HG03521 (cell line): ENCODE results near the gene MAGEC1.
"Not testable (repeated sequence)": the region's sequence is repeated elsewhere in the genome, so short reads cannot be mapped to it uniquely, and the experiment has no call there.

Source experiments
- ATAC-seq: cut with Tn5 transposase; IDR thresholded peaks from one replicate; pipeline ENCODE4 v1.9.1; 2021; ENCODE audit warnings: mild to moderate bottlenecking, moderate library complexity; ENCODE audit not compliant: unreplicated experiment

Gene MAGEC1, protein sequence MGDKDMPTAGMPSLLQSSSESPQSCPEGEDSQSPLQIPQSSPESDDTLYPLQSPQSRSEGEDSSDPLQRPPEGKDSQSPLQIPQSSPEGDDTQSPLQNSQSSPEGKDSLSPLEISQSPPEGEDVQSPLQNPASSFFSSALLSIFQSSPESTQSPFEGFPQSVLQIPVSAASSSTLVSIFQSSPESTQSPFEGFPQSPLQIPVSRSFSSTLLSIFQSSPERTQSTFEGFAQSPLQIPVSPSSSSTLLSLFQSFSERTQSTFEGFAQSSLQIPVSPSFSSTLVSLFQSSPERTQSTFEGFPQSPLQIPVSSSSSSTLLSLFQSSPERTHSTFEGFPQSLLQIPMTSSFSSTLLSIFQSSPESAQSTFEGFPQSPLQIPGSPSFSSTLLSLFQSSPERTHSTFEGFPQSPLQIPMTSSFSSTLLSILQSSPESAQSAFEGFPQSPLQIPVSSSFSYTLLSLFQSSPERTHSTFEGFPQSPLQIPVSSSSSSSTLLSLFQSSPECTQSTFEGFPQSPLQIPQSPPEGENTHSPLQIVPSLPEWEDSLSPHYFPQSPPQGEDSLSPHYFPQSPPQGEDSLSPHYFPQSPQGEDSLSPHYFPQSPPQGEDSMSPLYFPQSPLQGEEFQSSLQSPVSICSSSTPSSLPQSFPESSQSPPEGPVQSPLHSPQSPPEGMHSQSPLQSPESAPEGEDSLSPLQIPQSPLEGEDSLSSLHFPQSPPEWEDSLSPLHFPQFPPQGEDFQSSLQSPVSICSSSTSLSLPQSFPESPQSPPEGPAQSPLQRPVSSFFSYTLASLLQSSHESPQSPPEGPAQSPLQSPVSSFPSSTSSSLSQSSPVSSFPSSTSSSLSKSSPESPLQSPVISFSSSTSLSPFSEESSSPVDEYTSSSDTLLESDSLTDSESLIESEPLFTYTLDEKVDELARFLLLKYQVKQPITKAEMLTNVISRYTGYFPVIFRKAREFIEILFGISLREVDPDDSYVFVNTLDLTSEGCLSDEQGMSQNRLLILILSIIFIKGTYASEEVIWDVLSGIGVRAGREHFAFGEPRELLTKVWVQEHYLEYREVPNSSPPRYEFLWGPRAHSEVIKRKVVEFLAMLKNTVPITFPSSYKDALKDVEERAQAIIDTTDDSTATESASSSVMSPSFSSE

DNA sequence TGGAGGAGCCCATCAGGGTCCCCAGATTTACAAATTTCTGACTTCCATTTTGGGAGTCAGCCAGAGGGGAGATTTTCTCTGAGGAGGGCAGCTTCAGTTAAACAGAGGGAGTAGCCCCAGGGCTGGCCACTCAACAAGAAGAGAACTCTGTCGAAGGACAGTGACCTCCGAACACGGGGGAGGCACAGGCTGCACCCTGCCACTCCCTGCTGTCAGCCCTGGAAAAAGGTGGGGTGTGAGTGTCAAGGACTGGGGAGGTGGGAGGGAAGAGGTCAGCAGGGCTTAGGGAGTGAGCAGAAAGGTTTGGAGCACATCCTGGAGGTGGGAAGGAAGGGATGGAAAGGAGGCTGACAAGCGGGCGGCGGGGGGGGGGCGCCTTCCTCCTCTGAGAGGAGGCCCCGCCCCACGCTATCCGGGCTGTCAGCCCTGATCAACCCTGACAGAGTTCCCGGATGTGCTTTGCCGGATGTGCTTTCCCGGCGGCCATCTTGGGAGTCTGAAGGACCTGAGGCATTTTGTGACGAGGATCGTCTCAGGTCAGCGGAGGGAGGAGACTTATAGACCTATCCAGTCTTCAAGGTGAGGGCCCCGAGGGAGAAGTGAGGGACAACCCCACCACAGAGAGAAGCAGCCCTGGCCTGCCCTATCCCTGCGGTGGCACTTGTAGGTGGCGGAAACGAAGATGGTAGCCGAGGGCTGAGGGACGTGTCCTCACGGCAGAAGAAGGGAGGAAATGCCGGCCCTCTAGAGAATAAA is at the start of gene MAGEC1:
Gene MAGEC1 (plus strand): TSS at position 495 of the 756 bp plus-strand sequence. CDS start 1,179 bp downstream, outside the sequence.
- ATAC-seq, result no peak

DNA sequence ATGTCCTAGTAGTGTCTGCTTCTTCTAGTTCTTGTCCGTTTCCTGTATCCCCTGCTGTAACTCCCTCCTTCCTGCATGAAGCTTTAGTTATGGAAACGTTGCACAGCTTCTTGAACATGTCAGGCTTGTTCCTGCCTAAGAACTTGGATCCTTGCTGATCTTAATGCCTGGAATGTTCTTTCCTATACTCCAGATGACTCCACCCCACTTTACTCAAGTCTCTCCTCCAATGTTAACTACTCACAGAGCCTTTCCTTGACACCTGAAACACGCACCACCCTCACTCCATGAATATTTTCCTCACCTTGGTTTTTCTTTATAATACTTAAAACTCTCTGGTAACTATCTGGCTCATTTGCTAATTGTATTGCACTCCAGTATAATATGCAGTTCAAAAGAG is 46.2 kb upstream of the MAGEC1 start:
- no peak for ATAC-seq

DNA sequence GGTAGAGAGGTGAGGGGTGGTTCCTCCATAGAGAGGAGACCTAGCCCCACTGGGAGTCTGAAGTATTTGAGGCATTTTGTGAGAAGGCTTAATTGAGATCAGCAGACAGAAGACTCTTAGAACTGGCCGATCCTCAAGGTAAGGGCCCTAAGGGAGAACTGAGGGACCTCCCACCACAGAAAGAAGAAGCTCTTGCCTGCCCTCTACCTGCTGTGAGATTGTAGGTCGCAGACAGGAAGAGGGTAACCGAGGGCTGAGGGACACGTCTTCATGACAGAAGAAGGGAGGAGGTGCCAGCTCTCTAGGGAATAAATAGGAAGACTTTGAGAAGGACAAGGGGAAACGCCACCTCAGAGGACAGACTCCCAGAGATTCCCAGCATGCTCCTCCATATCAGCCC is 24.1 kb upstream of the MAGEC1 start:
- ATAC-seq, result no peak

DNA sequence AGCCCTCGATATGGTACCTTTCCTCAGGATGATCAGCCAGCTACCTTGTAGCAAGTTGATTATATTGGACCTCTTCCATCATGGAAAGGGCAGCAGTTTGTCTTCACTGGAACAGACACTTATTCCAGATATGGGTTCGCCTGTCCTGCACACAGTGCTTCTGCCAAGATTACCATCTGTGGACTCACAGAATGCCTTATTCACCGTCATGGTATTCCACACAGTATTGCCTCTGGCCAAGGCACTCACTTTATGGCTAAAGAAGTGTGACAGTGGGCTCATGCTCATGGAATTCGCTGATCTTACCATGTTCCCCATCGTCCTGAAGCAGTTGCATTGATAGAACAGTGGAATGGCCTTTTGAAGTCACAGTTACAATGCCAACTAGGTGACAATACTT is 14.9 kb upstream of the MAGEC1 start:
- not testable (repeated sequence) for ATAC-seq

DNA sequence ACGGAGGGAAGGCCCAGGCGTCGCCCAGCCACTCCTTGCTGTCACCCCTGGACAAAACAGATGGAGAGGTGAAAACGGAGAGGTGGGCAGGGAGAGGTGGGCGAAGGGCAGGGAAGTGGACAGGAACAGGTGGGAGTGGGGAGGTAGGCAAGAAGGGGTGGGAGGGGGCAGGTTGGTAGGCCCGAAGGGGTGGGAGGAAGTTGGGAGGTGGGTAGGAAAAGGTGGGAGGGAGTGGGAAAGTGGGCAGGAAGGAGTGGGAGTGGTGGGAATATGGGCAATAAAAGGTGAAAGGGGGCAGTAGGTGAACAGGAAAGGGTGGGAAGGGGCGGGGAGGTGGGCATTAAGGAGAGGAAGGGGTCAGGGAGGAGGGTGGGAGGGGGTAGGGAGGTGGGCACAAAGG is 9.0 kb upstream of the MAGEC1 start:
- no peak for ATAC-seq

DNA sequence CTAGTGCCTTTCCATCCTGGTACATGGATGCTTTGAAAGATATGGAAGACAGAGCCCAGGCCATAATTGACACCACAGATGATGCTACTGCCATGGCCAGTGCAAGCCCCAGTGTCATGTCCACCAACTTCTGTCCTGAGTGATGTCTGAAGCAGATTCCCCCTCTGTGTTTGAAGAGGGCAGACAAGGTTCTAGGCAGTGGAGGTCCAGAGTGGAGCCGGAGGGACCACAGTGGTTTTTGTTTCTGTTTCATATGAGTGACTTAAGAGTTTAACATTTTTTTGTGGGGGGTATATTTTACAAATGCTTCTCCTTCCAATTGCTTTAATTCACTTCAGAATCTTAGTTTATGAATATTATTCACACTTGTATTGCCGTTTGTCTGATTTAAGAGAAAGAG is 6.0 kb upstream of the MAGEC1 start:
- ATAC-seq, result no peak

DNA sequence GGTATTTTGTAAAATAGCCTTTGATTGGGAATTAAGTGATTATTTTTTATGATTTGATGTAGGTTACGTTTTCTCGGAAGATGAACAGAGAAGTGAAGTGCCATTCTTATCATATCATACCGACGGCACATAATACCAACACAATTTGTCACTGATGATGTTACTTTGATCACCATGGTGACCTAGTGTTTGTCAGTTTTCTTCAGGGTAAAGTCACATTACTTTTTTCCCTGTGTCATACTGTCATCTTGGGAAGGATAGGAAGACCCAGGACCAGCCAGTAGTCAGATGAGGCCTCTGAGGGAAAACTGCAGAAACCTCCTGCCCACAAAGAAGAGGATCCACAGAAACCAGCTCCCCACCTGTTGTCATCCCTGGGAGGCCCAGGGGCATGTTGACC is 1.3 kb upstream of the MAGEC1 start:
- no peak for ATAC-seq

DNA sequence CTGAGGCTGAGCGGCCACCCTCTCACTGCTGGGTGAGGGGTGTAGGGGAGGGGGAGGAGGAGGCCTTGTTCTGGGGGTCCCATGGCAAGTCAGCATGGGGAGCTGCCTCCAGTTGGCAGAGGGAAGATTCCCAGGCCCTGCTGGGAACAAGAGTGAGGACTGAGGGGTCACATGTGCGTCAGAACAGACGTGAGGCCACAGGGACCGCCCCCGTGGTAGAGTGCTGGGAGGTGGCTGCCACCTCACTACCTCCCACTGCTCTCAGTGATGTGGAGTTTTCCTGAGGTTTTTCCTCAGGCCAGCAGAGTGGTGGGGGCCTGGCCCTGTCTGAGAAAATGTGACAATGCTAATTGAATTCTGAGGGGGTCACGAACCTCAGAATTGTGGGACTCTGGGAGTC is 568 bp downstream of the MAGEC1 start:
- no peak for ATAC-seq

DNA sequence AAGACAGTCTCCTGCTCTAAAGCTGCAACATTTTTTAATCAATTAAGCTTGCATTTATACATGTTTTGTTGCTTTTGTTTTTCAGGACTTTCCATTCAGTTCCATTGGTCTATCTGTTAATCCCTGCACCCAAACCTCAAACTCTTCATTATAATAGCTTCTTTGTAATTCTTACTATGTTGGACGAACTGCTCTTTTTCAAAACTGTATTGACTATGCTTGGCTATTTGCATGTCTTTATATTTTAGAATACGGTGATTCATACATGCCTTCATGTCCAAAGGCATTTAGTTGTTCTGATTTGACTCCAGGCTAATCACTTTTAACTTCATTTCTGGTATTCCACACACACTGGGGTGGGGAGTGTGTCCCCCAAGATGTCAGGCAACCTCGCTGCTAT is 14.1 kb downstream of the MAGEC1 start:
- no peak for ATAC-seq

DNA sequence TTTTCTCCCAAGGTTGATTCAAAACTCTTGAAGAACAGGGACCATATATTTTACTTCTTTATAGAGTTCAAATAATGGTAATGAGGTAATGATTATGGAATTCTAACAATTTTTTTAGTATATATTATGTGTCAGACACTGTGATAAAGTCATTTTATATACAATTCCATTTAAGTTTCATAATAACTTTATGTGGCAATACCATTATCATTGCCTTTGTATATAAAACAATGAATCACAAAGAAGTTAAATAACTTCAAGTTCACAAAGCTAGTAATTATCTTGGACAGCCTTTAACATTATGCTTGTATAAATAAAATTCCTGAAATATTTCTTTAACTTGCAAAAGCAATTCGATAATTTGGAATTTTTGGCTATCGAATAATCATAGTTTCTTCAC is 20.6 kb downstream of the MAGEC1 start:
- ATAC-seq, result no peak

DNA sequence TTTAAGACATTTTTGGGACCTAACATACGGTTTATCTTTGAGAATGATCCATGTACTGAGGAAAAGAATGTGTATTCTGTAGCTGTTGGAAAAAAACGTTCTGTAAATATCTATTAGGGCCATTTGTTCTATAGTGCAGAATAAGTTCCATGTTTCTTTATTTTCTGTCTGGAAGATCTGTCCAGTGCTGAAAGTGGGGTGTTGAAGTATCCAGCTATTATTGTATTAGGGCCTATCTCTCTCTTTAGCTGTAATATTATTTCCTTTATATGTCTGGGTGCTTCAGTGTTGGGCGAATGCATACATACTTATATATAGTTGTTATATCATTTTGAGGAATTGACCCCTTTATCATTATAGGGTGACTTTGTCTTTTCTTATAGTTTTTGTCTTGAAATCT is 24.7 kb downstream of the MAGEC1 start:
- ATAC-seq, result no peak

DNA sequence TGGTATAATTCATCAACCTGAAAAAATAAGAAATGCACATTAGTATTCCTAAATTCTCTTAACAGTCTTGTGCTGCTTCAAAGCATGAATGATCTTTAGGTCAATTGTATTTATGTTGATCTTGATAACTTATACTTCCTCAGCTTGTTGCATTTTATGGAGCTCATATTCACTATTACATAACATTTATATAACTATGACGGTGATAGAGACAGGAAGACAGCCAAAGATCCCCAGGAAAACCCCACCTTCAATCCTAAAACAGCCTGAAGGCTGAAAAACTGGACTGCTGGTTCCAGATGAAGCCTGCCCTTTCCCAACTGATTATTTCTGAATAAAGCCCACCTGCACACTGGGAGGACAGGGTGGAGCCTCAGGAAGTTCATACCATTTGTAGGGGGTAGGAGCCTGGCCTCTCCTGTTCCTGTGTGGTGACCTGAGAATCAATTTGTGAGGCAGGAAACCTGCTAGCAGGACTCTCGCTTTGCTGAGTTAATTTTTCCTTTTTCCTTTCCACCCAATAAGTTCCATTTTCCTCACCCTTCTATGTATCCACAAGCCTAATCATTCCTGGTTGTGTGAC is 30.5 kb downstream of the MAGEC1 start:
- ATAC-seq, result no peak

DNA sequence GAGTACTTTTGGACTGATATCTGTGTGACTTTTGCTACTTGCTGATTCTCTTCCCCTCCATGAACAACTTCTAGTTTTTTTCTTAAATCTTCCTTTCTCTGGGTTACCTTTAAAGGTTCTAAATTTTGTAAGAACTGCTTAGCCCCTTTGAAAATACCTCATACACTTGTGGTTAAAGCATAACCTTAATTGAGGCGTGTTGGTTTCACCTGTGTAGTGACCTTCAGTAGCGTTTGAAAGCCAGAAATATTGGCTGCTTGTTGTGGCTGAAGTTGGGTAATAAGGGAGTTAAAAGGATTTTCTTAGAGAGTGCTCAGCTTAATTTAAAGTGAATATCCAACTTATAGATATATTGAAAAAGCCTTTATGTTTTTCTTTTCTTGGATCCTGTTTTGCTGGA is 32.0 kb downstream of the MAGEC1 start:
- no peak for ATAC-seq

DNA sequence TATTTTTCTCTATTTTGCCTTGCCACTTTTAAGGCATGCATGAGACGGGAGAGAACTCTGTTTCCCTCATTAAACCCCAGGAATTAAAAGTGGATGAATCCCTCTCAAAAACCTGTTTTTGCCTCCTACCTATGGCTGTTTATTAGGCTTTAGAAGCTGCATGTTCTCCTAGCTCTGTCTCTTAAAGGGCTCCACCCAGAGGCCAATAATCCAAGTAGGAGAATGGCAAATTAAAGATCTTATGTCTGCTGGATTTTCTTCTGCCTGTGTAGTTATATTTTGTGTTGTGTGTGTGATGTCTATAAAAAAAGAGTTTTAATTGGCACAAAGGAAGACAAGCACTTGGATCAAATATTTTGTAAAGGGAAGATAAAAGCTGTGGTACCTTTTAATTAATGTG is 32.4 kb downstream of the MAGEC1 start:
- no peak for ATAC-seq

DNA sequence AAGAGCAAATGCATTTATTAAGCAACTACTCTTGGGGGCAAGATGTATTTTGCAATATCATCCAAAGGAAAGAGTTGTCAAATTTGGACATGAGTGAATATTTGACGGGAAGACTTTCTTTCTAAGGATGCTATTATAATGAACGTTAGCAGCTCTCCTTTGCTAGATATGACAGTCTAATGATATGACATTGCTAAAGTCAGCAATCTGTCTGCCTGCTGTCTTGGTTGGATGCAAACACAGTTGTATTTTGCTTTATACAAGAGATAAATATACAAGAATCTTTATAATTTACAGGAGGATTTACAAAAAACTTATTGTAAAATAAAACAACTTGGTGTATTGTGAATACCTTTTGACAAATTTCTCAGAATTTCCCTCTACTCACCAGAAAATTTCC is 37.5 kb downstream of the MAGEC1 start:
- ATAC-seq, result no peak

DNA sequence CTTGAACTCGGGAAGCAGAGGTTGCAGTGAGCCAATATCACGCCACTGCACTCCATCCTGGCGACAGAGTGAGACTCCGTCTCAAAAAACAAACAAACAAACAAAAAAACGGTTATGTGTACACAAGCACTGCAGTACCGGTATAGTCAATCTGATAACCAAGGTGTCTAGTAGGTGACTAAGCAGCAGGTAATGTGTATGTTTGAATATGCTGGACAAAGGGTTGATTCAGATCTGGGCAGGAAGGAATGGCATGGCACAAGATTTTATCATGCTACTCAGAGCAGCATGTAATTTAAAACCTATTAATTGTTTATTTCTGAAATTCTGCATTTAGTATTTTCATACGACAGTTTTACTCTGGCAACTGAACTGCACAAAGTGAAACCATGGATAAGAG is 41.7 kb downstream of the MAGEC1 start:
- ATAC-seq, result no peak

DNA sequence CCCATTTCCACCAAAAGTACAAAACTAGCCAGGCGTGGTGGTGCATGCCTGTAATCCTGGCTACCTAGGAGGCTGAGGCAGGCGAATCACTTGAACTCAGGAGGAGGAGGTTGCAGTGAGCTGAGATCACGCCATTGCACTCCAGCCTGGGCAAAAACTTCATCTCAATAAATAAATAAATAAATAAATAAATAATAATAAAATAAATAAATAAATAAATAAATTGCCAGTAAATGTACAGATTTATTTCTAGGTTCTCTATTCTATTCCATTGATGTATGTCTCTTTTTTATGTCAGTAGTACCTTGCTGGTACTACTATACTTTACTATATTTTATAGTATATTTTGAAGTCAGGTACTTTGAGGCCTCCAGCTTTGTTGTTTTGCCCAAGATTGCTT is 43.7 kb downstream of the MAGEC1 start:
- no peak for ATAC-seq

DNA sequence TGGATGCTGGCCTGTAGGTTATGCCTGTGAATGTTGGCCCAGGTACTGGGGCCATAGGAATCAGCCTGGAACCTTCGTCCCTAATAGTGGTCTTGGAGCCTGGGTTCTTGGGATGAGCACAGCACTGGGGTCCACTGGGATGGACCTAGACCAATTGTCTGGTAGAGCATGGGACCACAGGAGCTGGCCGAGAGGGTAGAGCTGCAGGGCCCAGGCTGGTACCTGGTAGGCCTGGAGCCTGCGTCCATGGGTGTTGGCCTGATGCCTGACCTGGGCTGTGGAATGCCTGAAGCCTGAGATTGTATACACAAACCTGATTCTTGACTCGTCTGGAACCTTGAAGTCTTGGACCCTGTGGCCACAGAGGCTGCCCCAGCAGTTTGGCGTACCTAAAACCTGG is 48.9 kb downstream of the MAGEC1 start:
- ATAC-seq, result no peak

DNA sequence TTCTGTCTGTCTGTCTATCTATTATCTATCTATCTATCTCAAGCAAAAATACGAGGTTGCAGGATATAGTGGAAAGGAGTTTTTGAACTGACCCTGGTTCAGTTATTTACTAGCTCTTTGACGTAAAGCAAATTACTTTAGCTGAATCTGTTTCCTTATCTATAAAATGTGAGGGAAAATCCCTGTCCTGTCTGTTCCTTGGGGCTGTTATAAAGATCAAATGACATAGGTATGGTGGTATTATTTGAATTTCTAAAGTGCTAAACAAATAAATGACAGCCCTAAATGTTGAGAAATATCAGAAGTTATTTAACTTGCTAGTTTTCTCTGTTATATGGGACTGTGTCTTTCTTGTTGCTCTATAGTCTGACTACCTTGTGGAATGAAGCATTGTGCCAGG is 55.0 kb downstream of the MAGEC1 start:
- ATAC-seq, result no peak
